ENCODE data around the gene PDE6D. TPM values are rescaled to one million over a fixed set of nuclear protein-coding genes. Genes with fewer than 3 reads are reported as not detected.

The PDE6D gene
- total RNA-seq, 3 donors from 2014 or later = 24.2 to 28.5 (median 25.6) TPM

GRCh38 chr2:231743376-231744116, 37.5 kb downstream of the PDE6D start:
- no peak for TF ChIP-seq CTCF (IDR thresholded peaks at IDR 0.05)
- TF ChIP-seq POLR2AphosphoS5 (IDR thresholded peaks at IDR 0.05) = no peak
- no peak for TF ChIP-seq POLR2A (IDR thresholded peaks at IDR 0.05)
- Histone ChIP-seq H3K36me3 (no peaks in the 10 kb centered on the region), H3K27ac (no peak overlapping the region), H3K9me3 (no peaks in the 10 kb centered on the region), H3K4me3 (no peak overlapping the region), H3K27me3 (no peaks in the 10 kb centered on the region), H3K4me1 (no peaks in the 10 kb centered on the region)
- intact Hi-C loops (cut with DNase I; ENCODE audit: low total_unique reads) = no loop called here
- DNase-seq (ENCODE audit: low spot score in 2 of 2) = no peak

- DNase-seq (ENCODE audit: low spot score in 2 of 2) = no peak
- no peaks in the 10 kb centered on the region for H3K36me3 ChIP-seq
- H3K4me1 ChIP-seq = no peaks in the 10 kb centered on the region
- intact Hi-C loops (cut with DNase I; ENCODE audit: low total_unique reads) = no loop called here
- TF ChIP-seq POLR2A (IDR thresholded peaks at IDR 0.05) (no peak), CTCF (IDR thresholded peaks at IDR 0.05) (no peak), POLR2AphosphoS5 (IDR thresholded peaks at IDR 0.05) (no peak)
- no peaks in the 10 kb centered on the region for H3K27me3 ChIP-seq
- H3K27ac ChIP-seq = no peak overlapping the region
- H3K4me3 ChIP-seq = no peak overlapping the region
- H3K9me3 ChIP-seq = no peaks in the 10 kb centered on the region
Observed at GRCh38 chr2:231737761-231738160, 43.3 kb downstream of the PDE6D start.

GRCh38 chr2:231732604-231733003, 48.5 kb downstream of the PDE6D start:
- H3K4me3 ChIP-seq = no peak overlapping the region
- no peak overlapping the region for H3K27ac ChIP-seq
- TF ChIP-seq POLR2AphosphoS5 (IDR thresholded peaks at IDR 0.05) = no peak
- no peak for TF ChIP-seq POLR2A (IDR thresholded peaks at IDR 0.05)
- TF ChIP-seq CTCF (IDR thresholded peaks at IDR 0.05) = no peak
- DNase-seq (ENCODE audit: low spot score in 2 of 2) = no peak
- no peaks in the 10 kb centered on the region for H3K4me1 ChIP-seq
- H3K36me3 ChIP-seq = no peaks in the 10 kb centered on the region
- intact Hi-C loops (cut with DNase I; ENCODE audit: low total_unique reads) = no loop called here
- H3K9me3 ChIP-seq = no peaks in the 10 kb centered on the region
- no peaks in the 10 kb centered on the region for H3K27me3 ChIP-seq

GRCh38 chr2:231727621-231728020, 53.5 kb downstream of the PDE6D start:
- Histone ChIP-seq H3K27ac (no peak overlapping the region), H3K36me3 (no peaks in the 10 kb centered on the region), H3K9me3 (no peaks in the 10 kb centered on the region), H3K4me1 (no peaks in the 10 kb centered on the region), H3K27me3 (no peaks in the 10 kb centered on the region), H3K4me3 (no peak overlapping the region)
- DNase-seq (ENCODE audit: low spot score in 2 of 2) = no peak
- intact Hi-C loops (cut with DNase I; ENCODE audit: low total_unique reads) = no loop called here
- TF ChIP-seq CTCF (IDR thresholded peaks at IDR 0.05) = no peak
- no peak for TF ChIP-seq POLR2AphosphoS5 (IDR thresholded peaks at IDR 0.05)
- TF ChIP-seq POLR2A (IDR thresholded peaks at IDR 0.05) = no peak

- no peak overlapping the region for H3K4me3 ChIP-seq
- TF ChIP-seq POLR2A (IDR thresholded peaks at IDR 0.05) (no peak), CTCF (IDR thresholded peaks at IDR 0.05) (no peak), POLR2AphosphoS5 (IDR thresholded peaks at IDR 0.05) (no peak)
- H3K4me1 ChIP-seq = no peaks in the 10 kb centered on the region
- no peak overlapping the region for H3K27ac ChIP-seq
- no peak for DNase-seq (ENCODE audit: low spot score in 2 of 2)
- H3K9me3 ChIP-seq = no peaks in the 10 kb centered on the region
- intact Hi-C loops (cut with DNase I; ENCODE audit: low total_unique reads) = no loop called here
- no peaks in the 10 kb centered on the region for H3K27me3 ChIP-seq
- H3K36me3 ChIP-seq = no peaks in the 10 kb centered on the region
Observed at GRCh38 chr2:231726276-231726675, 54.8 kb downstream of the PDE6D start.
